K562 (cell line): ENCODE data around the gene METTL2B. TPM values are rescaled to one million over a fixed set of nuclear protein-coding genes. Genes with fewer than 3 reads are reported as not detected.
A peak's percentile ranks its signal among the peaks of the same experiment; 100 is the strongest.
"Not testable (repeated sequence)": the region's sequence is repeated elsewhere in the genome, so short reads cannot be mapped to it uniquely, and the experiment has no call there.

Experiments used
- ATAC-seq: fragments of 200-7000 bp; cut with Tn5 transposase; 3 replicates; pipeline ENCODE4 v1.9.1; 2020; ENCODE audit warnings: moderate library complexity
- BruUV-seq: library from RNA; stranded (reverse); fragments of 400-500 nt; replicated peaks from 2 replicates; lab custom pipeline; 2021; lab: Mats Ljungman, UMichigan
- CTCF ChIA-PET: fragments of 300-600 bp; formaldehyde crosslinking; extraction: SDS; loops from one replicate; lab custom pipeline; 2021; ENCODE audit warnings: low intra/inter-chr PET ratio; lab: Yijun Ruan, JAX
- POLR2A ChIA-PET: fragments of 300-600, 350-650 bp; sonication (Branson Sonifier 250); formaldehyde crosslinking; extraction: SDS; loops from one replicate; lab custom pipeline; 2021; ENCODE audit warnings: antibody characterized with exemption, inconsistent platforms; lab: Yijun Ruan, JAX
- DNase-seq, 4 experiments: peaks; one replicate each; pipeline versions ENCODE4 v3.0.0 to v3.0.0-alpha.2; 2011 to 2018; ENCODE audit warnings: low spot score in 3 of 4, mixed read lengths in 3 of 4; ENCODE audit errors: extremely low read depth in 1 of 4
- FAIRE-seq: peaks from 2 replicates; lab custom pipeline; 2011; peaks lifted over from hg19 to GRCh38; lab: Jason Lieb, UNC
- H2AFZ ChIP-seq: 2 replicates; pipeline ENCODE4 v1.6.0; 2011; ENCODE audit warnings: low read depth, low read length, control low read depth, inconsistent platforms
- H3K27ac ChIP-seq: fragments of 200-600 bp; 3 replicates; pipeline ENCODE4 v1.8.0; 2011; ENCODE audit warnings: low read depth, mild to moderate bottlenecking, control low read depth, inconsistent platforms, low read length, moderate library complexity, mixed read lengths; ENCODE audit errors: extremely low read depth
- H3K27me3 ChIP-seq, 2 experiments: fragments of 300-600 bp in 1 of 2; 2 replicates in 1 of 2; 3 replicates in 1 of 2; pipeline versions ENCODE4 v1.6.0 to v1.8.0; 2011; ENCODE audit warnings: inconsistent platforms in 2 of 2, low read length in 2 of 2, mild to moderate bottlenecking in 1 of 2, mixed read lengths in 1 of 2, moderate library complexity in 1 of 2; ENCODE audit not compliant: control insufficient read depth in 2 of 2, insufficient read depth in 2 of 2
- H3K36me3 ChIP-seq: fragments of 300-600 bp; 3 replicates; pipeline ENCODE4 v1.8.0; 2011; ENCODE audit warnings: mild to moderate bottlenecking, low read length, inconsistent platforms; ENCODE audit not compliant: control insufficient read depth, insufficient read depth
- H3K4me1 ChIP-seq, 2 experiments: fragments of 200-600 bp in 1 of 2; replicated peaks in 1 of 2; 2 replicates in 1 of 2; 3 replicates in 1 of 2; pipeline versions ENCODE4 v1.5.1 to v1.8.0; 2011; ENCODE audit warnings: inconsistent platforms in 2 of 2, low read length in 2 of 2, mild to moderate bottlenecking in 1 of 2, mixed read lengths in 1 of 2, moderate library complexity in 1 of 2; ENCODE audit not compliant: control insufficient read depth in 2 of 2, insufficient read depth in 2 of 2
- H3K4me2 ChIP-seq: 2 replicates; pipeline ENCODE4 v1.6.1; 2011; ENCODE audit warnings: low read length, control low read depth, inconsistent platforms, mixed read lengths; ENCODE audit not compliant: insufficient read depth
- H3K4me3 ChIP-seq: fragments of 200-600 bp; sonication (generic), shearing (Covaris generic); 2 replicates; pipeline ENCODE4 v1.5.1; 2016; ENCODE audit warnings: control low read depth, inconsistent platforms
- H3K79me2 ChIP-seq: fragments of 200-600 bp; 3 replicates; pipeline ENCODE4 v1.8.0; 2011; ENCODE audit warnings: low read length, inconsistent platforms; ENCODE audit not compliant: control insufficient read depth, insufficient read depth
- H3K9ac ChIP-seq, 2 experiments: 2 replicates each; pipeline versions ENCODE4 v1.6.0 to v1.6.1; 2011; ENCODE audit warnings: low read depth in 2 of 2, low read length in 2 of 2, control low read depth in 1 of 2, inconsistent platforms in 1 of 2, mild to moderate bottlenecking in 1 of 2, mixed read lengths in 1 of 2; ENCODE audit not compliant: insufficient read depth in 1 of 2
- H3K9me1 ChIP-seq: one replicate; pipeline ENCODE4 v1.6.0; 2011; ENCODE audit warnings: inconsistent platforms, mild to moderate bottlenecking, low read length, moderate library complexity; ENCODE audit not compliant: control insufficient read depth, insufficient read depth
- H3K9me3 ChIP-seq: replicated peaks from 2 replicates; pipeline ENCODE4 v1.5.1; 2011; ENCODE audit warnings: low read depth, low read length, inconsistent platforms; ENCODE audit not compliant: control insufficient read depth, insufficient read depth
- H4K20me1 ChIP-seq: replicated peaks from 2 replicates; pipeline ENCODE4 v1.6.1; 2011; ENCODE audit warnings: low read length, inconsistent platforms, mixed read lengths; ENCODE audit not compliant: control insufficient read depth, insufficient read depth
- ARID3A ChIP-seq: IDR thresholded peaks from 2 replicates; pipeline ENCODE4 v1.6.1; 2012; ENCODE audit warnings: low read depth, low read length, improper control_type of control experiment, borderline replicate concordance
- ATF7 ChIP-seq: fragments of 450-650 bp; IDR thresholded peaks from 2 replicates; pipeline ENCODE4 v1.7.1; 2014; ENCODE audit warnings: mild to moderate bottlenecking, moderate library complexity
- NFIC ChIP-seq: fragments of 450-650 bp; IDR thresholded peaks from 2 replicates; pipeline ENCODE4 v1.6.1; 2017; ENCODE audit warnings: mild to moderate bottlenecking, inconsistent platforms
- SMARCA4 ChIP-seq: fragments of 450-650 bp; IDR thresholded peaks from 2 replicates; pipeline ENCODE4 v1.6.1; 2016
- TAF1 ChIP-seq: IDR thresholded peaks from 2 replicates; pipeline ENCODE4 v1.6.1; 2011; ENCODE audit warnings: mild to moderate bottlenecking, low read length, moderate library complexity; ENCODE audit not compliant: insufficient read depth, control insufficient read depth, severe bottlenecking; ENCODE audit errors: extremely low read depth
- WGBS: fragments of 100-300 bp; shearing (Covaris generic); methylation state at CpG from one replicate; pipeline ENCODE4 v1.1.6; 2016; ENCODE audit warnings: low coverage, mixed read lengths; ENCODE audit not compliant: insufficient coverage; ENCODE audit errors: missing lambda C conversion rate; 5-methylcytosine and 5-hydroxymethylcytosine counted together
- in situ Hi-C: fragments of 300-500 bp; cut with MboI; formaldehyde crosslinking; loops from 4 replicates; pipeline ENCODE4 v1.15.0; 2018; ENCODE audit warnings: inconsistent platforms, mixed read lengths
- intact Hi-C: fragments of 100-400 bp; cut with micrococcal nuclease; formaldehyde crosslinking; loops from 2 replicates; pipeline ENCODE4 v1.14.2; 2022
- polyA plus RNA-seq, 8 experiments: library from polyadenylated mRNA; depleted of rRNA in 4 of 8; stranded (reverse) in 5 of 8; unstranded in 3 of 8; fragments of >200 nt; fragmentation: Nextera tagmentation in 2 of 8; fragmentation: Illumina TruSeq in 1 of 8; extraction: Ambion mirVana in 2 of 8; extraction: Trizol in 1 of 8; gene quantifications; 2 replicates each; pipeline versions ENCODE4 v1.2.1 to v1.2.3, GENCODE V29; 2011 to 2014; ENCODE audit warnings: inconsistent platforms in 1 of 8, missing spikeins in 1 of 8
- total RNA-seq, 7 experiments: library from RNA; depleted of rRNA in 6 of 7; stranded (reverse); fragments of >200 nt in 6 of 7; fragmentation: Illumina TruSeq in 2 of 7; extraction: Trizol in 2 of 7; gene quantifications; 2 replicates each; pipeline versions ENCODE4 v1.2.1 to v1.2.3, GENCODE V29; 2011 to 2021; ENCODE audit warnings: low replicate concordance in 1 of 7

The METTL2B gene
- total and polyA plus RNA-seq, 9 of the 15 experiments (the other 6 are each of a cell fraction or from before 2014, with no cell fraction given), result 35.9 to 95.7 (median 79.2) TPM

GRCh38 chr7:128523226-128523931 lies 46.8 kb downstream of the METTL2B start (continued):
- peak; percentile 22 for TF ChIP-seq TAF1
- peak; percentile 99 for TF ChIP-seq NFIC
- 0 out of 2 replicates have a peak, but pooled peaks have one; percentile 19 for TF ChIP-seq ATF7
- TF ChIP-seq SMARCA4, result peak; percentile 72; the same call in 1 of the 2 replicates
- peak; percentile 80; the same call in 1 of the 2 replicates for TF ChIP-seq ARID3A

GRCh38 chr7:128523932-128524524 lies 47.5 kb downstream of the METTL2B start:
- in situ Hi-C loops, H3K9me3 ChIP-seq, H3K4me2 ChIP-seq, H2AFZ ChIP-seq, H3K9me1 ChIP-seq, ATAC-seq, H3K27me3 ChIP-seq, H3K4me3 ChIP-seq, H3K27ac ChIP-seq, DNase-seq, POLR2A ChIA-PET, H3K36me3 ChIP-seq, CTCF ChIA-PET, H3K4me1 ChIP-seq, H3K79me2 ChIP-seq, H4K20me1 ChIP-seq, BruUV-seq, intact Hi-C loops: not testable (repeated sequence)
- WGBS, result 64% methylated on average over 8 of the region's 9 CpGs
- peak overlapping the region in 1 of 2 experiments; percentile 13; a peak in 1 of 4 replicates for H3K9ac ChIP-seq
- FAIRE-seq, result peak; percentile 37
